Uterus (tissue), 2 donors: ENCODE data around the gene BBS9.

Experiments used
- POLR2A ChIP-seq, 2 donors: fragments of 450-650 bp; IDR thresholded peaks; one replicate each; pipeline ENCODE4 v1.6.1; 2016; ENCODE audit warnings: antibody characterized with exemption in 2 of 2, mild to moderate bottlenecking in 1 of 2, moderate library complexity in 1 of 2
- TF ChIP-seq, protein P1 (sequence below), 4 experiments: fragments of 200-600 bp in 2 of 4; fragments of 450-650 bp in 2 of 4; sonication (generic) in 2 of 4; IDR thresholded peaks; one replicate each; pipeline ENCODE4 v1.5.1; 2016 to 2019; ENCODE audit warnings: antibody characterized with exemption in 4 of 4, mild to moderate bottlenecking in 2 of 4, moderate library complexity in 1 of 4

DNA sequence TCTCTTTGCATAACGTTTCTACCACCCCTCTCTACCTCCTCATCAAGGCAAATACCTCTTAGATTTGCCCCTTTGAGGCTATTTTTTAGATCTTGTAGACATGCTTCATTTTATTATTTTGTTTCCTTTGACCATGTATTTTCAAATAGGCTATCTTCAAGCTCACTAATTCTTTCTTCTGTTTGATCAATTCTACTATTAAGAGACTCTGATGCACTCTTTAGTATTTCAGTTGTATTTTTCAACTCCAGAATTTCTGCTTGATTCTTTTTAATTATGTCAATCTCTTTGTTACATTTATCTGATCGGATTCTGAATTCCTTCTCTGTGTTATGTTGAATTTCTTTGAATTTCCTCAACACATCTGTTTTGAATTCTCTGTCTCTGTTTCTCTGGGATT lies 82.8 kb downstream of the BBS9 start:
- TF ChIP-seq, protein P1, sequence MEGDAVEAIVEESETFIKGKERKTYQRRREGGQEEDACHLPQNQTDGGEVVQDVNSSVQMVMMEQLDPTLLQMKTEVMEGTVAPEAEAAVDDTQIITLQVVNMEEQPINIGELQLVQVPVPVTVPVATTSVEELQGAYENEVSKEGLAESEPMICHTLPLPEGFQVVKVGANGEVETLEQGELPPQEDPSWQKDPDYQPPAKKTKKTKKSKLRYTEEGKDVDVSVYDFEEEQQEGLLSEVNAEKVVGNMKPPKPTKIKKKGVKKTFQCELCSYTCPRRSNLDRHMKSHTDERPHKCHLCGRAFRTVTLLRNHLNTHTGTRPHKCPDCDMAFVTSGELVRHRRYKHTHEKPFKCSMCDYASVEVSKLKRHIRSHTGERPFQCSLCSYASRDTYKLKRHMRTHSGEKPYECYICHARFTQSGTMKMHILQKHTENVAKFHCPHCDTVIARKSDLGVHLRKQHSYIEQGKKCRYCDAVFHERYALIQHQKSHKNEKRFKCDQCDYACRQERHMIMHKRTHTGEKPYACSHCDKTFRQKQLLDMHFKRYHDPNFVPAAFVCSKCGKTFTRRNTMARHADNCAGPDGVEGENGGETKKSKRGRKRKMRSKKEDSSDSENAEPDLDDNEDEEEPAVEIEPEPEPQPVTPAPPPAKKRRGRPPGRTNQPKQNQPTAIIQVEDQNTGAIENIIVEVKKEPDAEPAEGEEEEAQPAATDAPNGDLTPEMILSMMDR (IDR thresholded peaks at IDR 0.05) = no peak
- TF ChIP-seq POLR2A (IDR thresholded peaks at IDR 0.05) = no peak
